Mesendoderm (in vitro differentiated cells): ENCODE measurements around the gene SPESP1.

ENCODE experiments used
- DNase-seq: peaks from one replicate; pipeline ENCODE4 v3.0.0; 2013
- H2AK5ac ChIP-seq: 2 replicates; pipeline ENCODE4 v1.6.1; 2013; ENCODE audit warnings: low read length, inconsistent platforms
- H2BK120ac ChIP-seq: 2 replicates; pipeline ENCODE4 v1.6.1; 2013; ENCODE audit warnings: low read depth, mild to moderate bottlenecking, low read length, moderate library complexity, mixed read lengths
- H2BK15ac ChIP-seq: replicated peaks from 2 replicates; pipeline ENCODE4 v1.6.1; 2013; ENCODE audit warnings: low read depth, mild to moderate bottlenecking, moderate library complexity
- H2BK5ac ChIP-seq: 2 replicates; pipeline ENCODE4 v1.6.1; 2013; ENCODE audit warnings: low read length, inconsistent platforms
- H3K18ac ChIP-seq: 2 replicates; pipeline ENCODE4 v1.6.1; 2013; ENCODE audit warnings: mild to moderate bottlenecking, low read length, mixed read lengths
- H3K23ac ChIP-seq: one replicate; pipeline ENCODE4 v1.6.1; 2013; ENCODE audit warnings: low read length
- H3K27ac ChIP-seq: 2 replicates; pipeline ENCODE4 v1.5.1; 2013; ENCODE audit warnings: low read depth, mild to moderate bottlenecking, inconsistent platforms, low read length, moderate library complexity
- H3K27me3 ChIP-seq: 2 replicates; pipeline ENCODE4 v1.6.1; 2013; ENCODE audit warnings: low read length, control low read depth, mild to moderate bottlenecking, inconsistent platforms; ENCODE audit not compliant: insufficient read depth, poor library complexity
- H3K36me3 ChIP-seq: 2 replicates; pipeline ENCODE4 v1.6.1; 2013; ENCODE audit warnings: low read length, inconsistent platforms; ENCODE audit not compliant: control insufficient read depth, insufficient read depth
- H3K4ac ChIP-seq: one replicate; pipeline ENCODE4 v1.6.1; 2013; ENCODE audit warnings: low read depth, mild to moderate bottlenecking, low read length, moderate library complexity
- H3K4me1 ChIP-seq: 2 replicates; pipeline ENCODE4 v1.6.1; 2013; ENCODE audit warnings: low read depth, low read length, inconsistent platforms; ENCODE audit not compliant: control insufficient read depth
- H3K4me2 ChIP-seq: 2 replicates; pipeline ENCODE4 v1.6.1; 2013; ENCODE audit warnings: low read length
- H3K4me3 ChIP-seq: 2 replicates; pipeline ENCODE4 v1.5.1; 2013; ENCODE audit warnings: mild to moderate bottlenecking, low read length
- H3K56ac ChIP-seq: one replicate; pipeline ENCODE4 v1.6.1; 2013; ENCODE audit warnings: low read length
- H3K79me1 ChIP-seq: 2 replicates; pipeline ENCODE4 v1.6.1; 2013; ENCODE audit warnings: low read length, inconsistent platforms
- H3K79me2 ChIP-seq: 2 replicates; pipeline ENCODE4 v1.6.1; 2013; ENCODE audit warnings: mild to moderate bottlenecking, low read length; ENCODE audit not compliant: control insufficient read depth, insufficient read depth
- H3K9ac ChIP-seq: 2 replicates; pipeline ENCODE4 v1.6.1; 2013; ENCODE audit warnings: low read length, inconsistent platforms
- H4K5ac ChIP-seq: one replicate; pipeline ENCODE4 v1.6.1; 2013; ENCODE audit warnings: low read length
- H4K8ac ChIP-seq: one replicate; pipeline ENCODE4 v1.6.1; 2013; ENCODE audit warnings: low read depth, mild to moderate bottlenecking, control low read depth, low read length, moderate library complexity
- WGBS: extraction: QIAGEN DNeasy Blood & Tissue Kit; methylation state at CpG from one replicate; pipeline ENCODE4 v1.1.7; 2013; ENCODE audit warnings: low lambda C conversion rate, missing lambda C conversion rate; ENCODE audit not compliant: insufficient coverage; ENCODE audit errors: extremely low coverage; 5-methylcytosine and 5-hydroxymethylcytosine counted together

SPESP1 gene

DNA sequence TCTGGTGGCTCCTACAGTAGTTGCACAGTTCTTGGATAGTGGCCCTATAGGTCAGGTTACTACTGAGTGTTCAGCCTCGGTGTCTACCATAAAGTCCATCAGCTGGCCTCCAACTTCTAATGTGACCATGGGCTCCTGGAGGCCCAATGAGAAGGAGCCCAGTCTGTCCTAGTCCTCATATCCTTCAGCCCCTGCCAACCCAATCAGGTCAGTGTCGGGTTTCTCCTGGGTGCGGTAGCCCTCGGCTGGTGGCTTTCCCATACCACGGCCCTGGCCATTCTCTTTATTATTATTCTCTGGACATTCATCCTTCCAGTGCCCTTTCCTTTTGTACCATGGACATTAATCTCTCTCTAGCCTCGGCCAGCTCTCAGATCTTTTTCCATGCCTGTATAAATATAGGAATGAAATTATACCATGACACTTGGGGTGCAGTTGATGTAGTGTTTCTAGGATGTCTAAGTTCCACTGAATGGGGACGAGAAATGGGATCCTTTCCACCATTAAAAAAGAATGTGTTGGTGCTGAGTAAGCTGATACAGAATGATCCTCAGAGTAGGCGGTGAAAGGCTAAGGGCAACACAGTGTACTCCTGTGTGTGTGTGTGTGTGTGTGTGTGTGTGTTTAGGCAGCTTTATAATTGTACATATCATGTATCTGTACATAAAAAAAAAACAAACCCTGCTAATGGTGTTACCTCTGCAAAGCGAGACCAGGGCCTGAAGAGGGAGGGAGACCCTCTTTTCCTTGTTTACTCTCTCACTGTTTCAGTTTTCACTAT, 64.8 kb downstream of the SPESP1 start:
- no peak overlapping the region for H2BK5ac ChIP-seq
- DNase-seq: no peak
- no CpG with 5 or more reads among the region's 9 CpGs for WGBS
- no peak overlapping the region for H2BK120ac ChIP-seq
- H3K4me2 ChIP-seq: no peak overlapping the region
- H3K56ac ChIP-seq: no peak overlapping the region
- no peaks in the 10 kb centered on the region for H3K79me2 ChIP-seq
- no peak overlapping the region for H3K18ac ChIP-seq
- no peak overlapping the region for H4K5ac ChIP-seq
- no peak overlapping the region for H2BK15ac ChIP-seq
- no peaks in the 10 kb centered on the region for H3K79me1 ChIP-seq
- peaks cover 2% of the 10 kb centered on the region for H3K4me1 ChIP-seq
- no peak overlapping the region for H3K27ac ChIP-seq
- no peak overlapping the region for H3K4ac ChIP-seq
- no peaks in the 10 kb centered on the region for H3K36me3 ChIP-seq
- no peaks in the 10 kb centered on the region for H3K27me3 ChIP-seq
- H2AK5ac ChIP-seq: no peak overlapping the region
- H3K4me3 ChIP-seq: no peak overlapping the region
- H3K9ac ChIP-seq: no peak overlapping the region
- H4K8ac ChIP-seq: no peak overlapping the region
- no peak overlapping the region for H3K23ac ChIP-seq
